Gastroesophageal sphincter (tissue), 4 donors: ENCODE measurements around the gene AK6. TPM values are rescaled to one million over a fixed set of nuclear protein-coding genes. Genes with fewer than 3 reads are reported as not detected.

Source experiments
- ATAC-seq: fragments of 150-250 bp; one replicate; pipeline ENCODE4 v1.9.1; 2016; ENCODE audit warnings: mild to moderate bottlenecking, moderate library complexity
- H3K27ac ChIP-seq, 4 donors: fragments of 200-600 bp; sonication (generic) in 3 of 4; 1 replicate in 3 of 4; 2 replicates in 1 of 4; pipeline ENCODE4 v1.5.1; 2016 to 2019
- H3K27me3 ChIP-seq: fragments of 200-600 bp; sonication (generic); one replicate; pipeline ENCODE4 v1.5.1; 2019
- H3K36me3 ChIP-seq, 2 donors: fragments of 200-600 bp; sonication (generic); one replicate each; pipeline ENCODE4 v1.5.1; 2019; ENCODE audit warnings: control low read depth in 1 of 2
- H3K4me1 ChIP-seq, 3 donors: fragments of 200-600 bp; sonication (generic); 1 replicate in 2 of 3; 2 replicates in 1 of 3; pipeline ENCODE4 v1.5.1; 2016 to 2019; ENCODE audit warnings: control low read depth in 2 of 3
- H3K4me3 ChIP-seq, 2 donors: fragments of 200-600 bp; sonication (generic); one replicate each; pipeline ENCODE4 v1.5.1; 2019; ENCODE audit warnings: mild to moderate bottlenecking in 1 of 2, moderate library complexity in 1 of 2
- H3K9me3 ChIP-seq, 3 donors: fragments of 200-600 bp; sonication (generic); one replicate each; pipeline ENCODE4 v1.5.1; 2017 to 2019; ENCODE audit warnings: control low read depth in 2 of 3
- EP300 ChIP-seq: sonication (generic); formaldehyde crosslinking; IDR thresholded peaks from one replicate; pipeline ENCODE4 v1.6.1; 2017; ENCODE audit warnings: antibody characterized with exemption, mild to moderate bottlenecking
- POLR2A ChIP-seq, 2 donors: fragments of 450-650 bp; IDR thresholded peaks; one replicate each; pipeline ENCODE4 v1.6.1; 2017; ENCODE audit warnings: antibody characterized with exemption in 2 of 2, mild to moderate bottlenecking in 2 of 2, moderate library complexity in 1 of 2
- POLR2AphosphoS5 ChIP-seq: sonication (generic); formaldehyde crosslinking; IDR thresholded peaks from one replicate; pipeline ENCODE4 v1.6.1; 2017; ENCODE audit warnings: antibody characterized with exemption
- WGBS, 2 donors: methylation state at CpG; one replicate each; pipeline ENCODE4 v1.1.5; 2018; ENCODE audit warnings: low coverage in 1 of 2; 5-methylcytosine and 5-hydroxymethylcytosine counted together
- total RNA-seq, 4 donors: library from RNA; depleted of rRNA; stranded (reverse); fragments of >200 nt; gene quantifications; one replicate each; pipeline ENCODE4 v1.1.0, GENCODE V29; 2016
- TF ChIP-seq, protein P1 (sequence below), 4 experiments: fragments of 200-600 bp in 2 of 4; fragments of 450-650 bp in 2 of 4; sonication (generic) in 1 of 4; IDR thresholded peaks; one replicate each; pipeline ENCODE4 v1.5.1; 2017 to 2019; ENCODE audit warnings: antibody characterized with exemption in 4 of 4, mild to moderate bottlenecking in 2 of 4, moderate library complexity in 2 of 4

The AK6 gene
- total RNA-seq, 4 donors from 2014 or later = 12.9 to 32.6 (median 28.4) TPM

DNA sequence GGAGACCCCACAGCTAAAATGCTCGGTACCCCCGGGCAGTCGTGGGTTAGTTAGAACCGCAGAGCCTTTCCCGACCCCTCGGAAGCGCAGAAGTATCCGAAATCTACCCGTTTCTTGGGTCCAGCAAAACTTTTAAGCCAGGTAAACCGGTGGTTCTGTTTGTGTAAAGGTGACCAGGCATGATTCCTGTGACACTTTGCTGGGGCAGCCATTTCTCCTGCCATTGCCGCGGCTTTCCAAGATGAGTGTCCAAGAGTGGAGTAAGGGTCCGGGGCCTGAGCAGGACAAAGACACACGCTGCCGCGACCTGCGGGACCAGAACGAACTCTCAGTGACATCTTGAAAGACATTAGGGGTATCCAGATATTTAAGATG, 46.3 kb upstream of the AK6 start:
- Histone ChIP-seq H3K27me3 (no peaks in the 10 kb centered on the region), H3K27ac (peak overlapping the region in 1 of 4 donors; percentile 47), H3K36me3 (peaks cover 0 to 47% of the 10 kb centered on the region in 2 donors), H3K9me3 (no peaks in the 10 kb centered on the region), H3K4me1 (peaks cover 0 to 10% (median 0%) of the 10 kb centered on the region in 3 donors), H3K4me3 (peak overlapping the region; percentile 46 to 71)
- no peak for ATAC-seq
- TF ChIP-seq POLR2A (IDR thresholded peaks at IDR 0.05) = no peak
- TF ChIP-seq POLR2AphosphoS5 = no peak
- TF ChIP-seq, protein P1, sequence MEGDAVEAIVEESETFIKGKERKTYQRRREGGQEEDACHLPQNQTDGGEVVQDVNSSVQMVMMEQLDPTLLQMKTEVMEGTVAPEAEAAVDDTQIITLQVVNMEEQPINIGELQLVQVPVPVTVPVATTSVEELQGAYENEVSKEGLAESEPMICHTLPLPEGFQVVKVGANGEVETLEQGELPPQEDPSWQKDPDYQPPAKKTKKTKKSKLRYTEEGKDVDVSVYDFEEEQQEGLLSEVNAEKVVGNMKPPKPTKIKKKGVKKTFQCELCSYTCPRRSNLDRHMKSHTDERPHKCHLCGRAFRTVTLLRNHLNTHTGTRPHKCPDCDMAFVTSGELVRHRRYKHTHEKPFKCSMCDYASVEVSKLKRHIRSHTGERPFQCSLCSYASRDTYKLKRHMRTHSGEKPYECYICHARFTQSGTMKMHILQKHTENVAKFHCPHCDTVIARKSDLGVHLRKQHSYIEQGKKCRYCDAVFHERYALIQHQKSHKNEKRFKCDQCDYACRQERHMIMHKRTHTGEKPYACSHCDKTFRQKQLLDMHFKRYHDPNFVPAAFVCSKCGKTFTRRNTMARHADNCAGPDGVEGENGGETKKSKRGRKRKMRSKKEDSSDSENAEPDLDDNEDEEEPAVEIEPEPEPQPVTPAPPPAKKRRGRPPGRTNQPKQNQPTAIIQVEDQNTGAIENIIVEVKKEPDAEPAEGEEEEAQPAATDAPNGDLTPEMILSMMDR (IDR thresholded peaks at IDR 0.05) = no peak
- no peak for TF ChIP-seq EP300
- 66 to 86% methylated on average over 8 to 12 of the region's 18 CpGs for WGBS, 2 donors

DNA sequence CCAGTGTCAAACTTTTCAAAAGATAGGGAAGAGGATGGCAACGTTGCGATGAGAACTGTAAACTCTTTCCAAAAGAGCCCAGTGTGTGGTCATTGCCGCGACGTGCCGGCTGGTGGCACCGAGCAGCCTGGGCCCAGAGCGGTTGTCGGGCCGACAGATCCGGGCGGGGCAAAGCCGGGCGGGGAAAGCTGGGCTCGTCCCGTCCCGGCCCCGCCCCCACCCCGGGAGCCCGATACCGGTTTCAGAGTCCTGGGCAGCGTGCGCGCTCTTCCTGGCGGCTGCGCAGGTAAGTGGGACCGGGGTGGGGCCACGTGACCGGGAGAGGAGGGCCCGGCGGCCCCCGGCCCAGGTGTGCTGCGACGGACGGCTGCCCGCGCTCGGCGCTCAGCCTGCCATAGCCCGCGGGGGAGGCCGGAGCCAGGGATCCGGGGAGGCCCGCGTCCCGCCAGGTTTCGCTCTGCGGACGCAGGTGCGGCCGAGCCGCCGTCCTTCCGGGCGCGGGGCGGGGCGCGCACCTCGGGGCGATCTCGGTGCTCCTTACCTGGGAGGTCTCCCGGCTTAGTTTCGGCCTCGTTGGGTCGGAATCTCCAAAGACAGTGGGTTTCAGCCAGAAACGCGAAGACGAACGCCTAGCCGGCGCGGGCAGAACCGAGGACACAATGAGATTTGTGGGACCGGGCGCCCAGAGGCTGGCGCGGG, 45.7 kb upstream of the AK6 start, which contains the start of gene MARVELD2:
Gene MARVELD2, plus strand, starts transcription at position 232 of the 699 bp plus-strand sequence. CDS start 4,270 bp downstream, outside the sequence.
- WGBS, 2 donors = 38% methylated on average over 2 of the region's 78 CpGs; no CpG with 5 or more reads in 1 of the 2 donors
- H3K36me3 ChIP-seq = peaks cover 0 to 52% of the 10 kb centered on the region in 2 donors
- peak within 1 kb of the TSS; percentile 46 to 71 for H3K4me3 ChIP-seq
- no peaks in the 10 kb centered on the region for H3K9me3 ChIP-seq
- TF ChIP-seq EP300 (no peak), POLR2A (IDR thresholded peaks at IDR 0.05) (no peak), POLR2AphosphoS5 (no peak)
- TF ChIP-seq, protein P1 (IDR thresholded peaks at IDR 0.05) = peak in 2 of 4 experiments; percentile 23 to 28
- peaks cover 0 to 10% (median 0%) of the 10 kb centered on the region in 3 donors for H3K4me1 ChIP-seq
- H3K27ac ChIP-seq = peak within 1 kb of the TSS in 1 of 4 donors; percentile 47
- peak; percentile 84 for ATAC-seq
- H3K27me3 ChIP-seq = no peaks in the 10 kb centered on the region

DNA sequence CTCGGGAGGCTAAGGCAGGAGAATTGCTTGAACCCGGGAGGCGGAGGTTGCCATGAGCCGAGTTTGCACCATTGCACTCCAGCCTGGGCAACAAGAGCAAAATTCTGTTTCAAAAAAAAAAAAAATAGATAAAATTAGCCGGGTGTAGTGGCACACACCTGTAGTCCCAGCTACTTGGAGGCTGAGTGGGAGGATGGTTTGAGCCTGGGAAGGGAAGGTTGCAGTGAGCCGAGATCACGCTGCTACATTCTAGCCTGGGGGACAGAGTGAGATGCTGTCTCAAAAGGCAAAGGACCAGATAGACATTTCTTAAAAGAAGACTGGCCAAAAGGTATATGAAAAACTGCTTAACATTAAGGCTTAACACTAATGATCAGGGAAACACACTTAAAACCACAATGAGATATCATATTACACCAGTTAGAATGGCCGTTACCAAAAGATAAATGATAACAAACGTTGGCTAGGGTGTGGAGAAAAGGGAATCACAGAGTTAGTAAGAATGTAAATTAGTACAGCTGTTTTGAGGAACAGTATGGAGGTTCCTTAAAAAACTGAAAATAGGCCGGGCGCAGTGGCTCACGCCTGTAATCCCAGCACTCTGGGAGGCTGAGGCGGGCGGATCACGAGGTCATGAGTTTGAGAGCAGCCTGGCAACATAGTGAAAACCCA, 35.5 kb upstream of the AK6 start:
- peaks cover 0 to 92% of the 10 kb centered on the region in 2 donors for H3K36me3 ChIP-seq
- H3K27ac ChIP-seq = no peak overlapping the region
- H3K4me1 ChIP-seq = no peaks in the 10 kb centered on the region
- no peaks in the 10 kb centered on the region for H3K27me3 ChIP-seq
- no peak overlapping the region for H3K4me3 ChIP-seq
- no peaks in the 10 kb centered on the region for H3K9me3 ChIP-seq
- ATAC-seq = no peak
- TF ChIP-seq, protein P1 (IDR thresholded peaks at IDR 0.05) = no peak
- no peak for TF ChIP-seq POLR2A (IDR thresholded peaks at IDR 0.05)
- TF ChIP-seq POLR2AphosphoS5 = no peak
- TF ChIP-seq EP300 = no peak
- 89 to 94% methylated on average over 7 to 13 of the region's 15 CpGs for WGBS, 2 donors

DNA sequence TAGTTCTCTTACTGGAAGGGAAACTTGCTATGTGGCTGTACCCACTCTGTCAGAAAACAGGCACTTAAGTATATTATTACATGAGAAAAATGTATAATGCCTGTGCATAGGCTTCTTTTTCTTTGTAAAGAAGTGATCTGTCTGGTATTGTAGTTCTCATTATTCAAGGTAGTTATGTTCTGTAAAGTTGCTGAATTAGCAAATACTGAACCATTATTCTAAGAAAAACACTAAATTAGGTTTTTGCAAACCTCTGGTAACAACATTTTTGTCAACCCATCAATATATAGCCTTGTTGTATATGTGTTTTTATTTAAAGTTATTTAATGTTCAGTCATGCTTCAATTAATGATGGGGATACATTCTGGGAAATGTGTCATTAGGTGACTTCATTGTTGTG, 9.1 kb upstream of the AK6 start:
- ATAC-seq = no peak
- Histone ChIP-seq H3K27ac (no peak overlapping the region), H3K4me3 (no peak overlapping the region), H3K9me3 (no peaks in the 10 kb centered on the region), H3K36me3 (peaks cover 0 to 82% of the 10 kb centered on the region in 2 donors), H3K4me1 (no peaks in the 10 kb centered on the region), H3K27me3 (no peaks in the 10 kb centered on the region)
- no peak for TF ChIP-seq EP300
- TF ChIP-seq, protein P1 (IDR thresholded peaks at IDR 0.05) = no peak
- no peak for TF ChIP-seq POLR2A (IDR thresholded peaks at IDR 0.05)
- TF ChIP-seq POLR2AphosphoS5 = no peak
